ENCODE measurements around the gene C20orf144.

Gene C20orf144

GRCh38 chr20:33664762-33665144, 2.6 kb downstream of the C20orf144 start:
- no peak overlapping the region for H3K4me3 ChIP-seq (ENCODE audit: low read depth, low read length)
- DNase-seq (ENCODE audit: low read depth), result no peak
- TF ChIP-seq CTCF (conservative IDR thresholded peaks at IDR 0.05; ENCODE audit: low read depth, low read length), result no peak

GRCh38 chr20:33666293-33667244, 4.4 kb downstream of the C20orf144 start, which contains the start of gene ACTL10:
TSS of gene ACTL10 (plus strand) at chr20:33666943. CDS start at chr20:33667498, 555 bp downstream.
- peak; percentile 63 for TF ChIP-seq CTCF (conservative IDR thresholded peaks at IDR 0.05; ENCODE audit: low read depth, low read length)
- DNase-seq (ENCODE audit: low read depth), result peak; percentile 99
- peak within 1 kb of the TSS; percentile 65 for H3K4me3 ChIP-seq (ENCODE audit: low read depth, low read length)

GRCh38 chr20:33667245-33667675, 5.1 kb downstream of the C20orf144 start:
- DNase-seq (ENCODE audit: low read depth), result no peak
- TF ChIP-seq CTCF (conservative IDR thresholded peaks at IDR 0.05; ENCODE audit: low read depth, low read length), result no peak
- peak overlapping the region; percentile 65 for H3K4me3 ChIP-seq (ENCODE audit: low read depth, low read length)

GRCh38 chr20:33667676-33668465, 5.7 kb downstream of the C20orf144 start:
- peak; percentile 80 for TF ChIP-seq CTCF (conservative IDR thresholded peaks at IDR 0.05; ENCODE audit: low read depth, low read length)
- peak overlapping the region; percentile 65 for H3K4me3 ChIP-seq (ENCODE audit: low read depth, low read length)
- peak; percentile 82 for DNase-seq (ENCODE audit: low read depth)

- no peak for DNase-seq (ENCODE audit: low read depth)
- TF ChIP-seq CTCF (conservative IDR thresholded peaks at IDR 0.05; ENCODE audit: low read depth, low read length), result no peak
- H3K4me3 ChIP-seq (ENCODE audit: low read depth, low read length), result no peak overlapping the region
These were observed 6.5 kb downstream of the C20orf144 start for GRCh38 chr20:33668466-33669155.

- no peak overlapping the region for H3K4me3 ChIP-seq (ENCODE audit: low read depth, low read length)
- no peak for TF ChIP-seq CTCF (conservative IDR thresholded peaks at IDR 0.05; ENCODE audit: low read depth, low read length)
- DNase-seq (ENCODE audit: low read depth), result no peak
These were observed 7.1 kb downstream of the C20orf144 start for GRCh38 chr20:33669224-33669623.
